B cell (primary cell): ENCODE data around the gene DDX28. TPM values are rescaled to one million over a fixed set of nuclear protein-coding genes. Genes with fewer than 3 reads are reported as not detected.

ENCODE experiments used
- ATAC-seq: fragments of 200-7000 bp; cut with Tn5 transposase; one replicate; pipeline ENCODE4 v1.10.0; 2021; ENCODE audit warnings: low read depth, mild to moderate bottlenecking, moderate number of reproducible peaks, moderate library complexity
- CTCF ChIA-PET: fragments of 350-600 bp; sonication (Branson Sonifier 250); formaldehyde crosslinking; loops from one replicate; lab custom pipeline; 2021; ENCODE audit warnings: antibody characterized with exemption, inconsistent platforms; lab: Charles Lee
- POLR2A ChIA-PET: fragments of 350-600 bp; sonication (Branson Sonifier 250); formaldehyde crosslinking; loops from one replicate; lab custom pipeline; 2021; ENCODE audit warnings: antibody characterized with exemption; lab: Charles Lee
- DNase-seq: peaks from one replicate; pipeline ENCODE4 v3.0.0; 2013
- H2AFZ ChIP-seq: 2 replicates; pipeline ENCODE4 v1.6.1; 2012; ENCODE audit warnings: mild to moderate bottlenecking, low read depth, low read length; ENCODE audit not compliant: insufficient read depth, poor library complexity, severe bottlenecking
- H3K27ac ChIP-seq, 2 donors: 1 replicate in 1 of 2; 2 replicates in 1 of 2; pipeline ENCODE4 v1.5.1; 2012 to 2013; ENCODE audit warnings: low read length in 2 of 2, mild to moderate bottlenecking in 2 of 2, moderate library complexity in 1 of 2
- H3K27me3 ChIP-seq, 4 experiments: fragments of 200-600 bp in 1 of 4; sonication (generic) in 1 of 4; replicated peaks in 1 of 4; 1 replicate in 2 of 4; 2 replicates in 2 of 4; pipeline versions ENCODE4 v1.6.1 to v1.7.0; 2013 to 2016; ENCODE audit warnings: low read length in 3 of 4, mild to moderate bottlenecking in 2 of 4, mixed read lengths in 1 of 4, moderate library complexity in 1 of 4; ENCODE audit not compliant: insufficient read depth in 4 of 4, control insufficient read depth in 3 of 4; ENCODE audit errors: control extremely low read depth in 1 of 4
- H3K36me3 ChIP-seq, 2 experiments: replicated peaks in 1 of 2; 1 replicate in 1 of 2; 2 replicates in 1 of 2; pipeline versions ENCODE4 v1.6.1 to v1.7.1; 2013; ENCODE audit warnings: low read length in 1 of 2; ENCODE audit not compliant: insufficient read depth in 2 of 2, control insufficient read depth in 1 of 2; ENCODE audit errors: control extremely low read depth in 1 of 2, extremely low read depth in 1 of 2
- H3K4me1 ChIP-seq, 2 donors: fragments of 200-600 bp in 1 of 2; sonication (generic) in 1 of 2; 1 replicate in 1 of 2; 2 replicates in 1 of 2; pipeline versions ENCODE4 v1.5.1 to v1.6.1; 2013 to 2017; ENCODE audit warnings: low read length in 2 of 2; ENCODE audit not compliant: control insufficient read depth in 2 of 2, insufficient read depth in 2 of 2
- H3K4me2 ChIP-seq: replicated peaks from 2 replicates; pipeline ENCODE3; 2012; ENCODE audit warnings: mild to moderate bottlenecking, low read depth, low read length; ENCODE audit not compliant: poor library complexity, severe bottlenecking
- H3K4me3 ChIP-seq, 5 experiments: fragments of 200-600 bp in 1 of 5; sonication (generic) in 1 of 5; 1 replicate in 3 of 5; 2 replicates in 2 of 5; pipeline versions ENCODE4 v1.5.1 to v1.7.0; 2011 to 2016; ENCODE audit warnings: low read length in 4 of 5, mild to moderate bottlenecking in 4 of 5, low read depth in 2 of 5, control low read depth in 1 of 5, moderate library complexity in 1 of 5; ENCODE audit not compliant: insufficient read depth in 1 of 5; ENCODE audit errors: control extremely low read depth in 1 of 5, extremely low read depth in 1 of 5
- H3K79me2 ChIP-seq: fragments of 200-600 bp; sonication (generic); one replicate; pipeline ENCODE4 v1.6.0; 2016; ENCODE audit warnings: low read length; ENCODE audit not compliant: control insufficient read depth, insufficient read depth
- H3K9ac ChIP-seq: fragments of 200-600 bp; sonication (generic); 2 replicates; pipeline ENCODE4 v1.6.1; 2017; ENCODE audit warnings: mild to moderate bottlenecking, low read length, moderate library complexity
- H3K9me3 ChIP-seq, 3 donors: one replicate each; pipeline versions ENCODE4 v1.6.1 to v1.7.1; 2013; ENCODE audit warnings: low read length in 2 of 3; ENCODE audit not compliant: control insufficient read depth in 2 of 3, insufficient read depth in 1 of 3; ENCODE audit errors: control extremely low read depth in 1 of 3
- H4K20me1 ChIP-seq: 2 replicates; pipeline ENCODE4 v1.6.0; 2012; ENCODE audit warnings: mild to moderate bottlenecking, low read length; ENCODE audit not compliant: insufficient read depth, control insufficient read depth, poor library complexity, severe bottlenecking
- H3K27ac Mint-ChIP-seq: one replicate; pipeline ENCODE4 v1.8.0; 2021; ENCODE audit warnings: mixed read lengths
- H3K27me3 Mint-ChIP-seq: one replicate; pipeline ENCODE4 v1.8.0; 2021; ENCODE audit warnings: mixed read lengths
- H3K4me1 Mint-ChIP-seq: one replicate; pipeline ENCODE4 v1.8.0; 2021; ENCODE audit warnings: mixed read lengths
- H3K4me3 Mint-ChIP-seq: one replicate; pipeline ENCODE4 v1.8.0; 2021; ENCODE audit warnings: mixed read lengths
- H3K9me3 Mint-ChIP-seq: one replicate; pipeline ENCODE4 v1.8.0; 2022; ENCODE audit warnings: mixed read lengths; ENCODE audit not compliant: insufficient read depth
- CTCF ChIP-seq: fragments of 200-600 bp; IDR thresholded peaks from one replicate; pipeline ENCODE4 v1.8.0; 2022; ENCODE audit warnings: antibody characterized with exemption, mild to moderate bottlenecking
- EZH2 ChIP-seq: IDR thresholded peaks from 2 replicates; pipeline ENCODE4 v1.6.1; 2012; ENCODE audit warnings: borderline replicate concordance, low read depth, mild to moderate bottlenecking, moderate library complexity, low read length; ENCODE audit not compliant: insufficient read depth, poor library complexity, severe bottlenecking
- WGBS: methylation state at CpG from one replicate; pipeline ENCODE4 v1.1.5; 2013; ENCODE audit warnings: missing lambda C conversion rate; ENCODE audit not compliant: insufficient coverage; 5-methylcytosine and 5-hydroxymethylcytosine counted together
- intact Hi-C: fragments of 100-400 bp; cut with micrococcal nuclease; formaldehyde crosslinking; loops from one replicate; pipeline ENCODE4 v1.10.0; 2022
- polyA plus RNA-seq: library from polyadenylated mRNA; depleted of rRNA; stranded (reverse); fragments of >200 nt; gene quantifications from 2 replicates; pipeline ENCODE4 v1.2.3, GENCODE V29; 2012
- total RNA-seq, 2 donors: library from RNA; stranded (reverse); fragments of 120-200 nt in 1 of 2; gene quantifications; 1 replicate in 1 of 2; 2 replicates in 1 of 2; pipeline versions ENCODE4 v1.2.3 to v1.2.4, GENCODE V29; 2013 to 2022

Gene DDX28
- total and polyA plus RNA-seq, 2 donors (not counting 1 experiment from before 2014, with no cell fraction given), result 8.0 to 20.2 TPM

DNA sequence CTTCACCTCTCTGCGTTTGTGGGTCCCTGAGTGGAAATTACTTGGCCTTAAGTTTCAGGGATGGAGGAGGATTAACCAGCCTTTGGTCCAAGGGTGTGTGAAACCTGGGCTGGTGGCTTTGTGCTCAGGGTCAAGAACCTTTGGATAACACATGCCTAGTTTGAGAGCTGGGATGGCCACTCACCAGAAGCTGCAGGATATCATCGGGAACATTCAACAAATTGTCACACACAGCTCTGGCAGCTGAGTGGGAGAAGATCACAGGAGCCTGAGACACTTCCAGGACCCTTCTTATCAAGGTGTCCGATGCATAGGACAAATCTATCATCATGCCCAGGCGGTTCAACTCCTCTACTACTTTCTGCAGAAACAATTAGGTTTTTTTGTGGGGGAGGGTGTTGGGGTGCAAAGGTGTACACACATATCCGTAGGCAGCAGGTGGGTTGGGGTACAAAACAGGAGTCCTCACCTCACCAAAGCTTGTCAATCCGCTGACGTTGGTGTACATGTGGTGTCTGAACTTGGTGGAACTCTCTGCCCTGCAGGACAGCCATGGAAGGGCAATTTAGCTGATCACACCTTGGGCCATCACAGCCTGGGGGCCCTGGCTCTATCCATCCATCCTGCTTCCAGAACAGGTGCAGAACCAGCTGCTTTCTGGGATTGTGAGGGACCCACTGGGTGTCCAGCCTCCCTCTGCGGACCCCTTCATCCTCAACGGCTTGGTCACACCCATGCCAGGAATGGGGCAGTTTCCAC, 45.4 kb downstream of the DDX28 start:
- DNase-seq, result no peak
- intact Hi-C loops, result no loop called here
- Mint-ChIP-seq H3K9me3 (no peaks in the 10 kb centered on the region), H3K27ac (no peak overlapping the region), H3K4me3 (no peak overlapping the region), H3K27me3 (no peaks in the 10 kb centered on the region), H3K4me1 (peaks cover 3% of the 10 kb centered on the region)
- no peaks in the 10 kb centered on the region for H3K36me3 ChIP-seq
- H3K4me2 ChIP-seq, result no peak overlapping the region
- H4K20me1 ChIP-seq, result no peaks in the 10 kb centered on the region
- ChIA-PET CTCF (interaction anchor here (1.6 kb wide), 1 partner anchor 9 kb away, joined by 4 read pairs; no protein-coding TSS in a partner anchor), POLR2A (no interaction called here)
- no peak overlapping the region for H3K27ac ChIP-seq
- H3K79me2 ChIP-seq, result no peaks in the 10 kb centered on the region
- no peak overlapping the region for H2AFZ ChIP-seq
- no peaks in the 10 kb centered on the region for H3K9me3 ChIP-seq
- 94% methylated on average over 7 of the region's 9 CpGs for WGBS
- no peak overlapping the region for H3K9ac ChIP-seq
- peaks cover 0 to 3% (median 0%) of the 10 kb centered on the region in 4 experiments for H3K27me3 ChIP-seq
- H3K4me3 ChIP-seq, result no peak overlapping the region
- no peak for ATAC-seq
- TF ChIP-seq EZH2 (no peak), CTCF (no peak)
- peaks cover 0 to 6% of the 10 kb centered on the region in 2 donors for H3K4me1 ChIP-seq

DNA sequence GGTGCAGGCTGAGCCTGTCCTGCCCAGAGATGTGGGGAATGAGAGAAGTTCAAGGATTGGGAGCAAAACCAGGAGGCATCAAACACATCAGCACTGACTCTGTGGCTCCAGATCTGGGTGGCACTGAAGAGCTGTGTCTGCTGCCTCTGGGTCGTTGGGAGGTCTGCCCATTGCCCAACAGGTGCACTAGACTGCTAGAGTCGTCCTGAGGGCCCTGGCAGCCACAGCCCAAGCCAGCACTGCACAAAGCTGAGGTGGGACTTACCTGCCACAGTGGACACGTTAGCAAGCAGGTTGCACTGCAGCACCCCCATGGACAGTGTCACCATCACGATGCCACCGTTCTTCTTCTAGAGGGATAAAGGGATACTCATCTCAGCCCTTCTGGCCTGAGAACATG, 46.0 kb downstream of the DDX28 start:
- Histone ChIP-seq H3K27ac (no peak overlapping the region), H3K79me2 (no peaks in the 10 kb centered on the region), H4K20me1 (no peaks in the 10 kb centered on the region), H3K36me3 (no peaks in the 10 kb centered on the region), H3K4me1 (peaks cover 0 to 6% of the 10 kb centered on the region in 2 donors), H3K27me3 (peaks cover 0 to 3% (median 0%) of the 10 kb centered on the region in 4 experiments), H3K4me3 (no peak overlapping the region), H3K9ac (no peak overlapping the region), H3K4me2 (no peak overlapping the region), H3K9me3 (no peaks in the 10 kb centered on the region), H2AFZ (no peak overlapping the region)
- DNase-seq, result no peak
- ChIA-PET POLR2A (interaction anchor here (0.6 kb wide), 1 partner anchor 22 kb away, joined by 3 read pairs; no protein-coding TSS in a partner anchor), CTCF (interaction anchor here (1.6 kb wide), 1 partner anchor 10 kb away, joined by 4 read pairs; no protein-coding TSS in a partner anchor)
- ATAC-seq, result no peak
- 82% methylated on average over 5 of the region's 5 CpGs for WGBS
- intact Hi-C loops, result no loop called here
- TF ChIP-seq CTCF (no peak), EZH2 (no peak)
- Mint-ChIP-seq H3K9me3 (no peaks in the 10 kb centered on the region), H3K4me3 (no peak overlapping the region), H3K27ac (no peak overlapping the region), H3K4me1 (peaks cover 3% of the 10 kb centered on the region), H3K27me3 (no peaks in the 10 kb centered on the region)
